HepG2 (cell line): ENCODE results near the gene SNF8. TPM values are rescaled to one million over a fixed set of nuclear protein-coding genes. Genes with fewer than 3 reads are reported as not detected.

Experiments
- ATF4 ChIP-seq, 2 experiments: fragments of 450-650 bp in 1 of 2; sonication (generic) in 1 of 2; formaldehyde crosslinking; IDR thresholded peaks; 2 replicates each; pipeline versions ENCODE4 v1.5.0 to v1.8.0; 2020 to 2022; ENCODE audit warnings: mild to moderate bottlenecking in 1 of 2, missing genetic modification reagents in 1 of 2
- CREB3 ChIP-seq: sonication (generic); formaldehyde crosslinking; IDR thresholded peaks from 2 replicates; pipeline ENCODE4 v1.5.0; 2020; ENCODE audit warnings: missing genetic modification reagents
- EEA1 ChIP-seq: sonication (generic); formaldehyde crosslinking; IDR thresholded peaks from 2 replicates; pipeline ENCODE4 v1.5.1; 2020; ENCODE audit warnings: mild to moderate bottlenecking, missing genetic modification reagents, borderline replicate concordance
- ELF1 ChIP-seq: sonication (generic); formaldehyde crosslinking; IDR thresholded peaks from 2 replicates; pipeline ENCODE4 v1.4.0; 2020; ENCODE audit warnings: missing genetic modification reagents
- FOSL2 ChIP-seq: sonication (generic); formaldehyde crosslinking; IDR thresholded peaks from 2 replicates; pipeline ENCODE4 v1.4.0; 2020; ENCODE audit warnings: missing genetic modification reagents
- HMGXB4 ChIP-seq, 2 experiments: sonication (generic) in 1 of 2; formaldehyde crosslinking in 1 of 2; IDR thresholded peaks; 2 replicates each; pipeline versions ENCODE4 v1.4.0 to v1.6.1; 2018 to 2020; ENCODE audit warnings: missing genetic modification reagents in 2 of 2, borderline replicate concordance in 1 of 2, low read depth in 1 of 2, mild to moderate bottlenecking in 1 of 2, missing biosample characterization in 1 of 2
- HNF1A ChIP-seq, 2 experiments: sonication (generic) in 1 of 2; formaldehyde crosslinking in 1 of 2; IDR thresholded peaks; 2 replicates each; pipeline versions ENCODE4 v1.4.0 to v1.6.1; 2016 to 2020; ENCODE audit warnings: borderline replicate concordance in 1 of 2, low read depth in 1 of 2, mild to moderate bottlenecking in 1 of 2, missing genetic modification reagents in 1 of 2
- HNF1B ChIP-seq: sonication (generic); formaldehyde crosslinking; IDR thresholded peaks from 2 replicates; pipeline ENCODE4 v1.5.1; 2020; ENCODE audit warnings: mild to moderate bottlenecking, moderate library complexity, missing genetic modification reagents
- KDM2A ChIP-seq: sonication (generic); formaldehyde crosslinking; IDR thresholded peaks from 2 replicates; pipeline ENCODE4 v1.4.0; 2020; ENCODE audit warnings: low read depth, missing genetic modification reagents, borderline replicate concordance
- LCORL ChIP-seq, 2 experiments: fragments of 450-650 bp in 1 of 2; sonication (generic) in 1 of 2; formaldehyde crosslinking in 1 of 2; IDR thresholded peaks; 2 replicates each; pipeline versions ENCODE4 v1.5.0 to v1.6.1; 2017 to 2020; ENCODE audit warnings: antibody characterized with exemption in 1 of 2, missing genetic modification reagents in 1 of 2
- PHF5A ChIP-seq: IDR thresholded peaks from one replicate; pipeline ENCODE4 v1.6.1; 2018; ENCODE audit warnings: low read depth, missing genetic modification reagents; ENCODE audit not compliant: unreplicated experiment
- RAD21 ChIP-seq: fragments of 450-650 bp; formaldehyde crosslinking; IDR thresholded peaks from 2 replicates; pipeline ENCODE4 v1.5.0; 2020; ENCODE audit warnings: mild to moderate bottlenecking
- SAP130 ChIP-seq: IDR thresholded peaks from 2 replicates; pipeline ENCODE4 v1.6.1; 2016; ENCODE audit warnings: low read depth
- SIX1 ChIP-seq: sonication (generic); formaldehyde crosslinking; IDR thresholded peaks from 2 replicates; pipeline ENCODE4 v1.4.0; 2020; ENCODE audit warnings: missing genetic modification reagents, borderline replicate concordance
- STAT5B ChIP-seq: sonication (generic); formaldehyde crosslinking; IDR thresholded peaks from 2 replicates; pipeline ENCODE4 v1.4.0; 2020; ENCODE audit warnings: missing genetic modification reagents
- TBX2 ChIP-seq: sonication (generic); formaldehyde crosslinking; IDR thresholded peaks from 2 replicates; pipeline ENCODE4 v1.5.0; 2020; ENCODE audit warnings: missing genetic modification reagents, mild to moderate bottlenecking, borderline replicate concordance
- ZMYM3 ChIP-seq: sonication (generic); formaldehyde crosslinking; IDR thresholded peaks from 2 replicates; pipeline ENCODE4 v1.5.1; 2020; ENCODE audit warnings: mild to moderate bottlenecking, missing genetic modification reagents
- ZNF501 ChIP-seq: sonication (generic); formaldehyde crosslinking; IDR thresholded peaks from 2 replicates; pipeline ENCODE4 v1.5.1; 2020; ENCODE audit warnings: mild to moderate bottlenecking, moderate library complexity, missing genetic modification reagents
- ZNF543 ChIP-seq: sonication (generic); formaldehyde crosslinking; IDR thresholded peaks from 2 replicates; pipeline ENCODE4 v1.4.0; 2020; ENCODE audit warnings: mild to moderate bottlenecking, missing genetic modification reagents
- ZNF678 ChIP-seq: sonication (generic); formaldehyde crosslinking; IDR thresholded peaks from 2 replicates; pipeline ENCODE4 v1.4.0; 2020; ENCODE audit warnings: mild to moderate bottlenecking, missing genetic modification reagents
- polyA plus RNA-seq, 8 experiments: library from polyadenylated mRNA; depleted of rRNA in 3 of 8; stranded (reverse) in 7 of 8; unstranded in 1 of 8; fragments of >200 nt; fragmentation: Illumina TruSeq in 4 of 8; extraction: Trizol in 4 of 8; gene quantifications; 2 replicates each; pipeline versions ENCODE4 v1.2.1 to v1.2.3, GENCODE V29; 2011 to 2016; ENCODE audit warnings: low read depth in 4 of 8, missing spikeins in 1 of 8, mixed read lengths in 1 of 8; ENCODE audit not compliant: insufficient read depth in 1 of 8
- total RNA-seq, 5 experiments: library from RNA; depleted of rRNA; stranded (reverse); fragments of >200 nt; fragmentation: Illumina TruSeq; extraction: Trizol; gene quantifications; 2 replicates each; pipeline ENCODE4 v1.2.3, GENCODE V29; 2016; ENCODE audit warnings: low read depth in 1 of 5

SNF8 gene
- total and polyA plus RNA-seq, 2 of the 13 experiments (the other 11 are each of a cell fraction or from before 2014, with no cell fraction given): 114 to 153 TPM

- no peak for TF ChIP-seq CREB3 (CRISPR knock-in tag)
- no peak for TF ChIP-seq LCORL (IDR thresholded peaks at IDR 0.05)
- peak; percentile 43; the same call in 1 of the 2 replicates for TF ChIP-seq LCORL (CRISPR knock-in tag; IDR thresholded peaks at IDR 0.05)
- TF ChIP-seq HNF1B: peak; percentile 19; the same call in 1 of the 2 replicates
- TF ChIP-seq ZNF543 (CRISPR knock-in tag): no peak
- TF ChIP-seq HMGXB4 (CRISPR knock-in tag; IDR thresholded peaks at IDR 0.05; ENCODE audit: borderline replicate concordance in 1 of 2, low read depth in 1 of 2): peak; percentile 72 to 91
- TF ChIP-seq KDM2A (CRISPR knock-in tag): peak; percentile 58; the same call in 1 of the 2 replicates
- TF ChIP-seq HNF1A (IDR thresholded peaks at IDR 0.05; ENCODE audit: low read depth): no peak
- TF ChIP-seq HNF1A (CRISPR knock-in tag; IDR thresholded peaks at IDR 0.05; ENCODE audit: borderline replicate concordance): no peak
- 0 out of 4 replicates have a peak, but pooled peaks of 1 of the 2 experiments have one; percentile 11 for TF ChIP-seq ATF4 (CRISPR knock-in tag; IDR thresholded peaks at IDR 0.05)
- TF ChIP-seq SAP130 (CRISPR knock-in tag): peak; percentile 73
- peak; percentile 73 for TF ChIP-seq ZNF501
- no peak for TF ChIP-seq ZNF678 (CRISPR knock-in tag)
- peak; percentile 58; the same call in 1 of the 2 replicates for TF ChIP-seq ZMYM3 (CRISPR knock-in tag)
- TF ChIP-seq STAT5B (CRISPR knock-in tag): no peak
- TF ChIP-seq EEA1 (CRISPR knock-in tag): no peak
- TF ChIP-seq TBX2 (CRISPR knock-in tag): peak; percentile 50; the same call in 1 of the 2 replicates
- peak; percentile 99 for TF ChIP-seq RAD21 (CRISPR knock-in tag)
- peak; percentile 48 for TF ChIP-seq PHF5A
- TF ChIP-seq ELF1: peak; percentile 53
- no peak for TF ChIP-seq SIX1 (CRISPR knock-in tag)
- peak; percentile 62 for TF ChIP-seq FOSL2 (CRISPR knock-in tag)
Observed at GRCh38 chr17:48954300-48954755, 9.7 kb upstream of the SNF8 start (continued).
